22Rv1 (cell line): Measurements from ENCODE around the gene LHFPL6.

Experiments used
- H3K27ac ChIP-seq: fragments of 450-650 bp; 2 replicates; pipeline ENCODE4 v1.5.1; 2017
- ZFX ChIP-seq: fragments of 450-650 bp; IDR thresholded peaks from 2 replicates; pipeline ENCODE4 v1.6.1; 2017; ENCODE audit warnings: antibody characterized with exemption, borderline replicate concordance
- TF ChIP-seq, protein P1 (sequence below): fragments of 450-650 bp; IDR thresholded peaks from 2 replicates; pipeline ENCODE4 v1.5.1; 2017; ENCODE audit warnings: mild to moderate bottlenecking

The LHFPL6 gene

DNA sequence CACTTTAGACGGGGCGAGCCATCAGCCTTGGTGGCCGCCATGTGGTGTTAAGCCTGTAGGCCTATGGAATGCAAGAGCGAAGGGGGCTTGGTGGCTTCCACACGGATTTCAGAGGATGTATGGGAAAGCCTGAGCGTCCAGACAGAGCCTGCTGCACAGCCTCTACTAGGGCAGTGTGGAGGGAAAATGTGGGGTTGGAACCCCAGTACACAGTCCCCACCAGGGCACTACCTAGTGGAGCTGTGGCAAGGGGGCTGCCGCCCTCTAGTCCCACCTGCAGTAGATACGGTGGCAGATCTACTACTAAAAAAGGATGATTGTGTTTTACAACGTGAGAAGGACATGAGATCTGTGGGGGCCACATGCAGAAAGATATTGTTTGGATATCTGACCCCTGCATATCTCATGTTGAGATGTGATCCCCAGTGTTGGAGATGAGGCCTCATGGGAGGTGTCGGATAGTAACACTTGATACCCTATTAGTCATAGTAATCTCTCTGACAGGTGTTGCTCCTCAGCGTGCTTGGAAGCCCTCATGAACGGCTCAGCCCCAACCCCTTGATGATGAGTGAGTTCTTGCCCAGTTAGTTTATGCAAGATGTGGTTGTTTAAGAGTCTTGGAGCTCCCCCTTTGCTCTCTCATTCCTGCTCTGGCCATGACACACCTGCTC lies 45.6 kb downstream of the LHFPL6 start:
- no peak overlapping the region for H3K27ac ChIP-seq
- TF ChIP-seq, protein P1, sequence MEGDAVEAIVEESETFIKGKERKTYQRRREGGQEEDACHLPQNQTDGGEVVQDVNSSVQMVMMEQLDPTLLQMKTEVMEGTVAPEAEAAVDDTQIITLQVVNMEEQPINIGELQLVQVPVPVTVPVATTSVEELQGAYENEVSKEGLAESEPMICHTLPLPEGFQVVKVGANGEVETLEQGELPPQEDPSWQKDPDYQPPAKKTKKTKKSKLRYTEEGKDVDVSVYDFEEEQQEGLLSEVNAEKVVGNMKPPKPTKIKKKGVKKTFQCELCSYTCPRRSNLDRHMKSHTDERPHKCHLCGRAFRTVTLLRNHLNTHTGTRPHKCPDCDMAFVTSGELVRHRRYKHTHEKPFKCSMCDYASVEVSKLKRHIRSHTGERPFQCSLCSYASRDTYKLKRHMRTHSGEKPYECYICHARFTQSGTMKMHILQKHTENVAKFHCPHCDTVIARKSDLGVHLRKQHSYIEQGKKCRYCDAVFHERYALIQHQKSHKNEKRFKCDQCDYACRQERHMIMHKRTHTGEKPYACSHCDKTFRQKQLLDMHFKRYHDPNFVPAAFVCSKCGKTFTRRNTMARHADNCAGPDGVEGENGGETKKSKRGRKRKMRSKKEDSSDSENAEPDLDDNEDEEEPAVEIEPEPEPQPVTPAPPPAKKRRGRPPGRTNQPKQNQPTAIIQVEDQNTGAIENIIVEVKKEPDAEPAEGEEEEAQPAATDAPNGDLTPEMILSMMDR: no peak
- TF ChIP-seq ZFX: no peak

DNA sequence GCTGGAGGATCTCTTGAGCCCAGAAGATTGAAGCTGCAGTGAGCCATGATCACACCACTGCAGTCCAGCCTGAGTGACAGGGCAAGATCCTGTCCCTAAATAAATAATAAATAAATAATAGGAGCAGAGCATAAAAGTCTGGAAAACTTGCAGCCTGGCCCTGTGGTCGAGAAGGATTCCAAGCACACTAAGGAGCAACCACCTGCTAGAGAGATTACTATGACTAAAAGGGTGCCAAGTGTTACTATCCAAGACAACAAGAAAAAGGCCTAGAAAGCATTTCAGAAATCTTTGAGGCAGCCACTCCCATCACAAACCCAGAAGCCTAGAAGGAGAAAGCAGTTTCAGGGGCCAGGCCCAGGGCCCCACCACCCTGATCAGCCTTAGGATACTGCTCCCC lies 46.1 kb downstream of the LHFPL6 start:
- TF ChIP-seq ZFX: no peak

DNA sequence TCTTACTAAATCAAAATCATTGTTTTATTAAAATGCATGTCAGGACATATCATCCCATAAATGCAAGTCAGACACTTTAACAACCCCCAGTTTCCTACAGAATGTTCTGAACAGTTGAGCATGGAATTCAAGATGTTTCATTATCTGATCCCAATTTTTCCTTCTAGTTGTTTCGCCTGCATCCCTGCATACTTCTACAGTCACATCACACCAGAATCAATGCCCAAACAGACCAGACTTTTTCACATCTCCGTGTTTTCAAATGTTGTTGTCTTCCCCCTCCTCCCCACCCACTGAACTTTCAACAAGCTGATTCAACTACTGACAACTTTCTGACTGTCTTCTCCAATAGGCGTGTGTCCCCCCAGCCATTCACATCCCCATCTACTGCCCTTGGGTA lies 48.6 kb downstream of the LHFPL6 start:
- TF ChIP-seq, protein P1: no peak
- TF ChIP-seq ZFX: no peak

More for the DNA sequence above, 46.1 kb downstream of the LHFPL6 start:
- no peak overlapping the region for H3K27ac ChIP-seq

DNA sequence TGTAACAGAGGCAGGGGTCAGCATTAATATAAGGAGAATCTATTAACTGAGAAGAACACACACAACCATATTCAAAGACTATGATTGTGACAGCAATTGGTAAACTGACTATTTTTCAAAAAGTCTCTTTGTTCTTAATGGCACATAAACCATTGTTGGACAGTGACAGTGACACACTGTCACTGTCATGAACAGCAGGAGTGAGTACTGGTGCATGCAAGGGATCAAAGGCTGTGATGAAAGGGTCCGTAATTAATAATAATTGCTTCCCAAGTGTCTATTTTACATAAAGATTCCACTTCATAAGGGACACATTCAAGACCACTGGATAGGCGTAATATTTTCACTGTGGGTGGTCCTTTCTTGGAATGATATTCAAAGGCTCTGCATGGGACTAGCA lies 50.7 kb downstream of the LHFPL6 start:
- TF ChIP-seq, protein P1: no peak
- TF ChIP-seq ZFX: no peak

More for the DNA sequence above, 48.6 kb downstream of the LHFPL6 start:
- no peak overlapping the region for H3K27ac ChIP-seq

DNA sequence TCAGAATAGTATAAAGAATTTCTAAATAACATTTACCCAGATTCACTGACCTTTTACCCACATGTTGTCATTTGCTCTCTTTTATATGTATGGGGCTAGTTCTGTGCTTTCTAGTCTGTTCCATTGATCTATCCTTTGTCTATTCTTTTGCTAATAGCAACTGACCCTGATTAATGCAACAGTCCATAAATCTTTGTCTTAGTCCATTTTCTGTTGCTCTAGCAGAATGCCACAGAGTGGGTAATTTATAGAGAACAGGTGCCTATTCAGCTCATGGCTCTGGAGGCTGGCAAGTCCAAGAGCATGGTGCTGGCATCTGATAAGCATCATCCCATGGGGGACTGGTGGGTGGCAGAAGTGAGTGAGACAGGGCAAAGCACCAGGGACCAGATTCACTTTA lies 52.1 kb downstream of the LHFPL6 start:
- TF ChIP-seq, protein P1: no peak
- no peak for TF ChIP-seq ZFX
- no peak overlapping the region for H3K27ac ChIP-seq

More for the DNA sequence above, 50.7 kb downstream of the LHFPL6 start:
- no peak overlapping the region for H3K27ac ChIP-seq

DNA sequence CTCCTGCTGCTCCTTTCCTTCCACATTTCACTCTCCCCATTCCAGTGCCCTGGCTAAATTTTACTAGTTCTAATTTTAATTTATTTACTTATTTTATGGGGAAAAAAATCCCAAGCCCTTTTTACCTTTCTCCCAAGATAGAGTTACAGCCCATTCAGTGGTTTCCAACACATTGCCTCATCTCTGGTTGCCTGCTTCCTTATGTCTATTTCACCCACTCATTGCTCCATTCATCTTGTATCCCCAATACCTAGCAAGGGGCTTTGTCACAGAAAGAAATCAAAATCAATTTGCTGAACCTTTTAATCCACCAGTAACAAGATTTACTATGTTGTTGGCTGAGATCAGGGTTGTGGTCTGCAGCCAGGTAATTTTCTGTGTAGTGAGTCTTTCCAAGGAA lies 55.9 kb downstream of the LHFPL6 start:
- no peak for TF ChIP-seq ZFX
- H3K27ac ChIP-seq: no peak overlapping the region

DNA sequence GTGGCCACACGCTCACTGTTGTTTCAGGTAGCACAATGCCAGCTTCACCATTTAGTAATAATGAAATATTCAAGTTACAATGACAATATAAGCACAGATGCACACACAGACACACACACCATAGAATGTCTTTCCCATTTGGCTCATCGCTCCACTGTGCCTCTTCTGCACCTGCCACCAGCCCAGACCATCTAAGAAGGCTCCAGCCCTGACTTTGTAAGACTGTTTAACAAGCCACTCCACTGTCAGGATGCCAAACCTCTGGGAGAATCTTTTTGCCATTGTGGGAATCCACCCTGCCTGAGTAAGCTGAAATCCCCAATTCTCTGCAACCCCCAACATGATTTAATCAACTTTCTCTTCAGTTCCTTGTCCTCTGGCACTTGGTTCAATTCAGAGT lies 60.6 kb downstream of the LHFPL6 start:
- TF ChIP-seq, protein P1: no peak
- TF ChIP-seq ZFX: no peak

DNA sequence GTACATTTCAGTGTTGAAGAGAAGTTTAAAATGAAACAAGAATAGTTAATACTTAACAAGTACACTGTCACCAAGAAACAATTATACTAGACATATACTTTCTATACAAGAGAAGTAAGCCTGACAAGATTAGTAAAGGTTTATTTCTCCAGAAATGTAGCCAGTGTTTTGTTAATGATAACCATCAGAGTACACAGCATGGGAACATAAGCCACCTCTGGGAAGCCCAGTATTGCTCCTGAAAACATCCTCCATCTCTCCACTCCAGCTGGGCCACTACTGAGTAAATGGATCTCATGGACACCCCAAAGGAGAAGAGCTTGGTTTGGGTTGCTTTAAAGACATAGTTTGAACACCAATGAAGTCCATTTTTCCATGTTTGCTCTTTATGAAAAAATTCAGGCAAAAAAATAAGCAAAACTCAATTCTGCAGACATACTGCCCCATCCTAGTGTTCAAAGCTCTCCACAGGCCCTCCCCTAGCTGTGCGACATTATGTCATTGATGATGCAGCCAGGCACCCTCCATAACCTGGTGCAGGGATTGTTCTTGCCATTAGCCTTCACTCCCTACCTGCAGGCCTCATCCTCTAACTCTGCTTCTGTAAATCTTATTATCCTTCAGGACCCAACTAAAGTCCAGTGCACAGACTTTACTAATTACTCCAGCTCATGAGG lies 61.9 kb downstream of the LHFPL6 start:
- TF ChIP-seq, protein P1: no peak
- TF ChIP-seq ZFX: no peak
- no peak overlapping the region for H3K27ac ChIP-seq

More for the DNA sequence above, 60.6 kb downstream of the LHFPL6 start:
- no peak overlapping the region for H3K27ac ChIP-seq
